GM12878 (cell line): ENCODE measurements around the gene ADAMTSL4. TPM values are rescaled to one million over a fixed set of nuclear protein-coding genes. Genes with fewer than 3 reads are reported as not detected.

Experiments used
- ATAC-seq: fragments of 200-7000 bp; cut with Tn5 transposase; 3 replicates; pipeline ENCODE4 v1.9.1; 2020; ENCODE audit warnings: mild to moderate bottlenecking, moderate library complexity
- BruUV-seq: library from RNA; stranded (reverse); fragments of 400-500 nt; replicated peaks from 2 replicates; lab custom pipeline; 2021; lab: Mats Ljungman, UMichigan
- CTCF ChIA-PET: fragments of 300-600 bp; sonication (Branson Sonifier 250); formaldehyde crosslinking; extraction: SDS; loops from one replicate; lab custom pipeline; 2021; ENCODE audit warnings: inconsistent platforms; lab: Yijun Ruan, JAX
- POLR2A ChIA-PET: fragments of 350-600 bp; formaldehyde crosslinking; extraction: SDS; loops from one replicate; lab custom pipeline; 2021; ENCODE audit warnings: inconsistent platforms; lab: Charles Lee
- RAD21 ChIA-PET: fragments of 300-600 bp; sonication (Branson Sonifier 250); formaldehyde crosslinking; loops from one replicate; lab custom pipeline; 2023; ENCODE audit warnings: antibody characterized with exemption; ENCODE audit not compliant: unreplicated experiment; lab: Charles Lee
- SMC1A ChIA-PET: fragments of 300-600 bp; sonication (Branson Sonifier 250); formaldehyde crosslinking; loops from one replicate; lab custom pipeline; 2023; ENCODE audit not compliant: unreplicated experiment, uncharacterized antibody; lab: Charles Lee
- DNase-seq: peaks from one replicate; pipeline ENCODE4 v3.0.0-alpha.2; 2011; ENCODE audit warnings: low read depth, low spot score
- FAIRE-seq: peaks from 3 replicates; lab custom pipeline; 2011; peaks lifted over from hg19 to GRCh38; lab: Jason Lieb, UNC
- H2AFZ ChIP-seq: 2 replicates; pipeline ENCODE4 v1.6.0; 2011; ENCODE audit warnings: low read depth, low read length, control low read depth; ENCODE audit not compliant: control insufficient read depth
- H3K27ac ChIP-seq: 2 replicates; pipeline ENCODE4 v1.5.1; 2011; ENCODE audit warnings: control low read depth; ENCODE audit not compliant: control insufficient read depth, insufficient read depth
- H3K27me3 ChIP-seq, 2 experiments: replicated peaks in 1 of 2; 2 replicates each; pipeline versions ENCODE4 v1.6.0 to v1.6.1; 2011; ENCODE audit warnings: low read length in 1 of 2; ENCODE audit not compliant: control insufficient read depth in 2 of 2, insufficient read depth in 2 of 2
- H3K36me3 ChIP-seq, 2 experiments: 2 replicates each; pipeline ENCODE4 v1.5.1; 2011; ENCODE audit warnings: low read length in 1 of 2; ENCODE audit not compliant: control insufficient read depth in 2 of 2, insufficient read depth in 2 of 2
- H3K4me1 ChIP-seq: 2 replicates; pipeline ENCODE4 v1.6.1; 2011; ENCODE audit warnings: mild to moderate bottlenecking, low read length, moderate library complexity, mixed read lengths; ENCODE audit not compliant: control insufficient read depth, insufficient read depth
- H3K4me2 ChIP-seq: 2 replicates; pipeline ENCODE4 v1.6.0; 2011; ENCODE audit warnings: control low read depth; ENCODE audit not compliant: control insufficient read depth, insufficient read depth
- H3K4me3 ChIP-seq: fragments of 200-600 bp; sonication (generic); 2 replicates; pipeline ENCODE4 v1.5.1; 2016
- H3K79me2 ChIP-seq: 2 replicates; pipeline ENCODE4 v1.6.0; 2011; ENCODE audit warnings: low read length; ENCODE audit not compliant: control insufficient read depth, insufficient read depth
- H3K9ac ChIP-seq: 2 replicates; pipeline ENCODE4 v1.8.0; 2011; ENCODE audit warnings: low read length, control low read depth, mixed read lengths; ENCODE audit not compliant: control insufficient read depth, insufficient read depth
- H3K9me3 ChIP-seq: replicated peaks from 3 replicates; pipeline ENCODE4 v1.5.1; 2011; ENCODE audit warnings: mild to moderate bottlenecking, low read length; ENCODE audit not compliant: control insufficient read depth, insufficient read depth
- H4K20me1 ChIP-seq: 2 replicates; pipeline ENCODE4 v1.6.0; 2011; ENCODE audit not compliant: control insufficient read depth, insufficient read depth
- CBFB ChIP-seq: IDR thresholded peaks from 2 replicates; pipeline ENCODE4 v1.6.1; 2016; ENCODE audit warnings: antibody characterized with exemption, low read depth
- CEBPZ ChIP-seq: fragments of 150-350 bp; IDR thresholded peaks from 2 replicates; pipeline ENCODE4 v1.6.1; 2016; ENCODE audit warnings: low read depth, low read length
- HDAC2 ChIP-seq: fragments of 200-600 bp; sonication (generic); IDR thresholded peaks from 2 replicates; pipeline ENCODE4 v1.6.1; 2017
- HSF1 ChIP-seq: fragments of 150-350 bp; IDR thresholded peaks from 2 replicates; pipeline ENCODE4 v1.6.1; 2014; ENCODE audit warnings: mild to moderate bottlenecking, low read depth, low read length
- LARP7 ChIP-seq: fragments of 450-650 bp; IDR thresholded peaks from 2 replicates; pipeline ENCODE4 v1.6.1; 2017; ENCODE audit warnings: mild to moderate bottlenecking
- NFYA ChIP-seq: IDR thresholded peaks from 2 replicates; pipeline ENCODE4 v1.6.1; 2011; ENCODE audit warnings: low read depth, mild to moderate bottlenecking, low read length, improper control_type of control experiment, borderline replicate concordance
- POU2F2 ChIP-seq: IDR thresholded peaks from 3 replicates; pipeline ENCODE4 v1.6.1; 2011; ENCODE audit warnings: low read depth, mild to moderate bottlenecking, low read length, borderline replicate concordance
- SMC3 ChIP-seq: IDR thresholded peaks from 2 replicates; pipeline ENCODE4 v1.6.1; 2011; ENCODE audit warnings: low read length, improper control_type of control experiment, borderline replicate concordance
- WGBS: methylation state at CpG from one replicate; pipeline ENCODE4 v1.1.6; 2016; ENCODE audit warnings: low lambda C conversion rate; ENCODE audit not compliant: insufficient replicate concordance, insufficient coverage; ENCODE audit errors: missing lambda C conversion rate; 5-methylcytosine and 5-hydroxymethylcytosine counted together
- in situ Hi-C: fragments of 300-500 bp; cut with MboI; formaldehyde crosslinking; loops from 9 replicates; pipeline ENCODE4 v1.14.3; 2018; ENCODE audit warnings: mixed read lengths
- intact Hi-C: fragments of 100-400 bp; cut with micrococcal nuclease; formaldehyde crosslinking; loops from one replicate; pipeline ENCODE4 v1.14.2; 2022; ENCODE audit not compliant: unreplicated experiment
- polyA plus RNA-seq, 11 experiments: library from polyadenylated mRNA; depleted of rRNA in 4 of 11; unstranded in 6 of 11; stranded (reverse) in 5 of 11; fragments of >200 nt; fragmentation: Nextera tagmentation in 4 of 11; fragmentation: Illumina TruSeq in 1 of 11; extraction: Ambion mirVana in 4 of 11; extraction: Trizol in 1 of 11; gene quantifications; 1 replicate in 1 of 11; 2 replicates in 10 of 11; pipeline versions ENCODE4 v1.2.1 to v1.2.3, GENCODE V29; 2011 to 2016; ENCODE audit warnings: inconsistent platforms in 2 of 11, missing spikeins in 2 of 11, low read depth in 1 of 11
- total RNA-seq, 4 experiments: library from RNA; depleted of rRNA in 3 of 4; stranded (reverse); fragments of >200 nt in 3 of 4; fragmentation: Illumina TruSeq in 1 of 4; extraction: Trizol in 1 of 4; gene quantifications; 2 replicates each; pipeline versions ENCODE4 v1.2.1 to v1.2.3, GENCODE V29; 2013 to 2021

ADAMTSL4 gene
- total and polyA plus RNA-seq, 10 of the 15 experiments (the other 5 are each of a cell fraction or from before 2014, with no cell fraction given), result 0.04 to 0.15 (median 0.05) TPM; not detected in 5

GRCh38 chr1:150555971-150556865 is 7.0 kb downstream of the ADAMTSL4 start:
- no peak overlapping the region for H3K4me3 ChIP-seq
- ChIA-PET RAD21 (no interaction called here), CTCF (interaction anchor here (0.6 kb wide), 1 partner anchor 422 kb away, joined by 3 read pairs; no protein-coding TSS in a partner anchor), POLR2A (no interaction called here), SMC1A (no interaction called here)
- H3K36me3 ChIP-seq, result no peaks in the 10 kb centered on the region
- no peak overlapping the region for H3K4me2 ChIP-seq
- intact Hi-C loops, result no loop called here
- H2AFZ ChIP-seq, result no peak overlapping the region
- H3K27ac ChIP-seq, result no peak overlapping the region
- no peaks in the 10 kb centered on the region for H3K9me3 ChIP-seq
- no peaks in the 10 kb centered on the region for H4K20me1 ChIP-seq
- in situ Hi-C loops, result no loop called here
- TF ChIP-seq HSF1, result no peak
- TF ChIP-seq NFYA, result no peak
- TF ChIP-seq POU2F2, result no peak
- no peak for TF ChIP-seq CBFB
- no peak for TF ChIP-seq LARP7
- no peak for TF ChIP-seq CEBPZ
- TF ChIP-seq SMC3, result no peak
- no peak for TF ChIP-seq HDAC2
- no peaks in the 10 kb centered on the region; a peak in 1 of 4 replicates for H3K27me3 ChIP-seq
- no peak for FAIRE-seq
- no peak for ATAC-seq
- peaks cover 5% of the 10 kb centered on the region for H3K79me2 ChIP-seq
- DNase-seq, result no peak
- H3K4me1 ChIP-seq, result peaks cover 7% of the 10 kb centered on the region; the same call in 1 of the 2 replicates
- no TSS peak for BruUV-seq
- 68% methylated on average over 26 of the region's 26 CpGs for WGBS
- H3K9ac ChIP-seq, result no peak overlapping the region
